Heart right ventricle (tissue), 16 donors: ENCODE measurements around the gene SNX11. TPM values are rescaled to one million over a fixed set of nuclear protein-coding genes. Genes with fewer than 3 reads are reported as not detected.

Source experiments
- ATAC-seq, 8 donors: fragments of 200-7000 bp; cut with Tn5 transposase; one replicate each; pipeline ENCODE4 v1.9.1; 2020; ENCODE audit warnings: mild to moderate bottlenecking in 8 of 8, moderate library complexity in 8 of 8, moderate number of reproducible peaks in 1 of 8
- DNase-seq, 2 donors: peaks; one replicate each; pipeline ENCODE4 v3.0.0-alpha.2; 2020
- H3K27ac ChIP-seq, 10 donors: fragments of 200-600 bp; sonication (generic) in 2 of 10; one replicate each; pipeline versions ENCODE4 v1.5.0 to v1.8.0; 2020 to 2022; ENCODE audit warnings: mild to moderate bottlenecking in 3 of 10
- H3K27me3 ChIP-seq, 7 donors: fragments of 200-600 bp; one replicate each; pipeline ENCODE4 v1.8.0; 2021 to 2022; ENCODE audit warnings: mild to moderate bottlenecking in 2 of 7
- H3K36me3 ChIP-seq, 9 donors: fragments of 200-600 bp; sonication (generic) in 1 of 9; one replicate each; pipeline versions ENCODE4 v1.5.0 to v1.8.0; 2020 to 2022; ENCODE audit warnings: mild to moderate bottlenecking in 2 of 9
- H3K4me1 ChIP-seq, 9 donors: fragments of 200-600 bp; sonication (generic) in 1 of 9; one replicate each; pipeline versions ENCODE4 v1.5.0 to v1.8.0; 2020 to 2022; ENCODE audit warnings: mild to moderate bottlenecking in 4 of 9
- H3K4me3 ChIP-seq, 10 donors: fragments of 200-600 bp; sonication (generic) in 2 of 10; one replicate each; pipeline versions ENCODE4 v1.5.0 to v1.8.0; 2020 to 2022; ENCODE audit warnings: mild to moderate bottlenecking in 7 of 10, moderate library complexity in 2 of 10
- H3K9me3 ChIP-seq, 11 donors: fragments of 200-600 bp in 10 of 11; sonication (generic) in 2 of 11; one replicate each; pipeline versions ENCODE4 v1.5.0 to v1.8.0; 2013 to 2022; ENCODE audit warnings: mild to moderate bottlenecking in 2 of 11, control low read depth in 1 of 11, moderate library complexity in 1 of 11
- CTCF ChIP-seq, 9 donors: fragments of 200-600 bp; sonication (generic) in 2 of 9; IDR thresholded peaks; one replicate each; pipeline versions ENCODE4 v1.5.0 to v1.8.0; 2021 to 2022; ENCODE audit warnings: antibody characterized with exemption in 9 of 9, mild to moderate bottlenecking in 5 of 9, moderate library complexity in 1 of 9
- WGBS, 2 donors: extraction: QIAGEN DNeasy Blood & Tissue Kit; methylation state at CpG; one replicate each; pipeline ENCODE4 v1.1.7; 2013; ENCODE audit warnings: inconsistent platforms in 1 of 2; 5-methylcytosine and 5-hydroxymethylcytosine counted together
- intact Hi-C, 10 donors: fragments of 100-400 bp; cut with DNase I; formaldehyde crosslinking; loops; one replicate each; pipeline versions ENCODE4 v1.11.1 to v1.14.2; 2022
- polyA plus RNA-seq, 2 donors: library from polyadenylated mRNA; stranded (reverse); fragments of 200-250 nt; gene quantifications; one replicate each; pipeline ENCODE4 v1.2.3, GENCODE V29; 2013
- total RNA-seq, 10 donors: library from RNA; stranded (reverse); fragmentation: NEBNext Ultra II Directional in 3 of 10; extraction: Animal tissue kit (Norgen Biotek cat#: 25700) in 3 of 10; gene quantifications; one replicate each; pipeline versions ENCODE4 v1.2.1 to v1.2.4, GENCODE V29; 2021 to 2023
- donor health status: Arrhythmogenic right ventricular cardiomyopathy.
- donor health status: ischemic (EF 13 %, LVEDD 7.1; RV severe dilation, severe dysfunction).
- donor health status: healthy with polysubstance abuse.
- donor health status: DM: no; HTN: yes; CAD: no.
- donor health status: DM: no; HTN: no; CAD: no.
- donor health status: ischemic (EF 25% LVEDD 6.9; RV normal size, moderate dysfunction).
- donor health status: ischemic (EF 25% LVEDD 5.7; RV mildly dilated, moderate dysfunction).
- donor health status: healthy.
- donor health status: DM: yes; HTN: yes; CAD: no.
- donor health status: Ischemic cardiomyopathy.
- donor health status: ischemic (EF 35%, LVEDD 5.7; RV mildly dilated, moderate dysfunction).
- donor health status: nonischemic (EF 11% LVEDD 7.7; RV severe dilation, severe dysfunction).
- donor health status: DM: yes; HTN: yes; CAD: no.
- donor health status: PGD.
- donor health status: ischemic (EF 29% LVEDD 5.4; RV normal size, mild dysfunction).
- donor health status: nonischemic (EF 23%, LVEDD 6.1; RV moderate dilation, normal function).

SNX11 gene
- total and polyA plus RNA-seq, 12 donors = 7.1 to 17.1 (median 12.3) TPM

- H3K36me3 ChIP-seq = peaks cover 0 to 51% (median 9%) of the 10 kb centered on the region in 9 donors
- H3K27me3 ChIP-seq = no peaks in the 10 kb centered on the region
These were observed 4.3 kb downstream of the SNX11 start for GRCh38 chr17:48111937-48112241.

GRCh38 chr17:48113201-48113676 lies 5.7 kb downstream of the SNX11 start:
- peak overlapping the region in 2 of 10 donors; percentile 11 to 87 for H3K27ac ChIP-seq
- H3K27me3 ChIP-seq = no peaks in the 10 kb centered on the region
- no peak overlapping the region for H3K4me3 ChIP-seq
- H3K36me3 ChIP-seq = peaks cover 0 to 64% (median 18%) of the 10 kb centered on the region in 9 donors
- 85 to 87% methylated on average over 5 of the region's 5 CpGs for WGBS, 2 donors
- H3K4me1 ChIP-seq = peaks cover 0 to 57% (median 27%) of the 10 kb centered on the region in 9 donors
- no peak for TF ChIP-seq CTCF (IDR thresholded peaks at IDR 0.05)
- ATAC-seq = peak in 4 of 8 donors; percentile 34 to 58 (median 54)
- no peak for DNase-seq
- intact Hi-C loops = no loop called here
- H3K9me3 ChIP-seq = no peaks in the 10 kb centered on the region

More at GRCh38 chr17:48111937-48112241, 4.3 kb downstream of the SNX11 start:
- peaks cover 0 to 61% (median 30%) of the 10 kb centered on the region in 9 donors for H3K4me1 ChIP-seq
- DNase-seq = no peak
- no peak for TF ChIP-seq CTCF (IDR thresholded peaks at IDR 0.05)
- intact Hi-C loops = no loop called here
- H3K9me3 ChIP-seq = no peaks in the 10 kb centered on the region
- ATAC-seq = no peak
- no peak overlapping the region for H3K4me3 ChIP-seq
- WGBS, 2 donors = 69 to 77% methylated on average over 2 of the region's 2 CpGs
- H3K27ac ChIP-seq = peak overlapping the region in 1 of 10 donors; percentile 87

- ATAC-seq (no peak), DNase-seq (no peak)
- WGBS, 2 donors = 87 to 91% methylated on average over 9 of the region's 9 CpGs
- Histone ChIP-seq H3K4me1 (peaks cover 0 to 6% (median 0%) of the 10 kb centered on the region in 9 donors), H3K36me3 (peaks cover 0 to 95% (median 38%) of the 10 kb centered on the region in 9 donors), H3K4me3 (no peak overlapping the region), H3K27me3 (no peaks in the 10 kb centered on the region), H3K9me3 (no peaks in the 10 kb centered on the region), H3K27ac (no peak overlapping the region)
- no peak for TF ChIP-seq CTCF (IDR thresholded peaks at IDR 0.05)
- intact Hi-C loops = loop anchor here in 1 of 10 donors (5.0 kb wide), 1 partner anchor 35 kb away; no protein-coding TSS in a partner anchor
These were observed 14.5 kb downstream of the SNX11 start for GRCh38 chr17:48121923-48122664.

- no peak for DNase-seq
- intact Hi-C loops = loop anchor here in 1 of 10 donors (5.0 kb wide), 1 partner anchor 35 kb away; no protein-coding TSS in a partner anchor
- Histone ChIP-seq H3K4me1 (peaks cover 0 to 6% (median 0%) of the 10 kb centered on the region in 9 donors), H3K36me3 (peaks cover 0 to 91% (median 34%) of the 10 kb centered on the region in 9 donors), H3K9me3 (no peaks in the 10 kb centered on the region), H3K27ac (no peak overlapping the region), H3K27me3 (no peaks in the 10 kb centered on the region), H3K4me3 (no peak overlapping the region)
- no peak for TF ChIP-seq CTCF (IDR thresholded peaks at IDR 0.05)
- ATAC-seq = no peak
- WGBS, 2 donors = 91 to 95% methylated on average over 3 of the region's 3 CpGs
These were observed 15.1 kb downstream of the SNX11 start for GRCh38 chr17:48122665-48123045.
